CD14-positive monocyte (primary cell): Measurements from ENCODE around the gene ZDHHC24. TPM values are rescaled to one million over a fixed set of nuclear protein-coding genes. Genes with fewer than 3 reads are reported as not detected.

ENCODE experiments used
- DNase-seq, 3 donors: peaks; one replicate each; pipeline ENCODE4 v3.0.0-alpha.2; 2011 to 2022
- H2AFZ ChIP-seq: 2 replicates; pipeline ENCODE4 v1.6.0; 2012; ENCODE audit warnings: mild to moderate bottlenecking, low read depth, low read length, inconsistent platforms; ENCODE audit not compliant: insufficient read depth, poor library complexity, severe bottlenecking
- H3K27ac ChIP-seq, 2 donors: 1 replicate in 1 of 2; 2 replicates in 1 of 2; pipeline ENCODE4 v1.5.1; 2012 to 2013; ENCODE audit warnings: low read length in 2 of 2, control low read depth in 1 of 2, inconsistent platforms in 1 of 2, low read depth in 1 of 2, mild to moderate bottlenecking in 1 of 2
- H3K27me3 ChIP-seq, 2 donors: one replicate each; pipeline versions ENCODE4 v1.6.0 to v1.6.1; 2011 to 2013; ENCODE audit warnings: low read length in 2 of 2; ENCODE audit not compliant: control insufficient read depth in 2 of 2, insufficient read depth in 2 of 2
- H3K36me3 ChIP-seq, 2 donors: replicated peaks in 1 of 2; 1 replicate in 1 of 2; 2 replicates in 1 of 2; pipeline versions ENCODE4 v1.5.1 to v1.6.1; 2012 to 2013; ENCODE audit warnings: low read length in 2 of 2, control low read depth in 1 of 2, inconsistent platforms in 1 of 2, mild to moderate bottlenecking in 1 of 2; ENCODE audit not compliant: insufficient read depth in 2 of 2, control insufficient read depth in 1 of 2
- H3K4me1 ChIP-seq, 2 donors: 1 replicate in 1 of 2; 2 replicates in 1 of 2; pipeline versions ENCODE4 v1.5.1 to v1.6.1; 2012 to 2013; ENCODE audit warnings: low read length in 2 of 2, control low read depth in 1 of 2, inconsistent platforms in 1 of 2, mild to moderate bottlenecking in 1 of 2, moderate library complexity in 1 of 2; ENCODE audit not compliant: insufficient read depth in 2 of 2, control insufficient read depth in 1 of 2
- H3K4me2 ChIP-seq: replicated peaks from 2 replicates; pipeline ENCODE3; 2012; ENCODE audit warnings: low read length, moderate library complexity, mild to moderate bottlenecking; ENCODE audit not compliant: poor library complexity, severe bottlenecking; ENCODE audit errors: extremely low read depth
- H3K4me3 ChIP-seq, 3 experiments: fragments of 200-600 bp in 1 of 3; sonication (generic) in 1 of 3; replicated peaks in 1 of 3; 1 replicate in 2 of 3; 2 replicates in 1 of 3; pipeline ENCODE4 v1.5.1; 2011 to 2013; ENCODE audit warnings: low read length in 3 of 3, mild to moderate bottlenecking in 3 of 3, control low read depth in 2 of 3, low read depth in 2 of 3, inconsistent platforms in 1 of 3, moderate library complexity in 1 of 3
- H3K79me2 ChIP-seq: 2 replicates; pipeline ENCODE4 v1.6.0; 2012; ENCODE audit warnings: mild to moderate bottlenecking, control low read depth, inconsistent platforms, low read length, moderate library complexity; ENCODE audit not compliant: insufficient read depth
- H3K9ac ChIP-seq: 2 replicates; pipeline ENCODE4 v1.6.0; 2017; ENCODE audit warnings: low read length, mild to moderate bottlenecking; ENCODE audit not compliant: insufficient read depth, poor library complexity, severe bottlenecking
- H3K9me3 ChIP-seq, 2 donors: replicated peaks in 1 of 2; 1 replicate in 1 of 2; 2 replicates in 1 of 2; pipeline versions ENCODE4 v1.5.1 to v1.6.1; 2012 to 2013; ENCODE audit warnings: low read length in 2 of 2, control low read depth in 1 of 2; ENCODE audit not compliant: control insufficient read depth in 1 of 2, insufficient read depth in 1 of 2
- H4K20me1 ChIP-seq: 2 replicates; pipeline ENCODE4 v1.6.0; 2012; ENCODE audit warnings: mild to moderate bottlenecking, low read length, control low read depth, moderate library complexity; ENCODE audit not compliant: insufficient read depth
- H3K27ac Mint-ChIP-seq, 7 donors: one replicate each; pipeline ENCODE4 v1.8.0; 2020; ENCODE audit warnings: mild to moderate bottlenecking in 7 of 7, mixed read lengths in 7 of 7, moderate library complexity in 6 of 7, inconsistent platforms in 2 of 7
- H3K27me3 Mint-ChIP-seq, 3 donors: one replicate each; pipeline ENCODE4 v1.8.0; 2021 to 2022; ENCODE audit warnings: low read depth in 3 of 3, mild to moderate bottlenecking in 3 of 3, mixed read lengths in 3 of 3, moderate library complexity in 3 of 3, inconsistent platforms in 1 of 3
- H3K36me3 Mint-ChIP-seq, 2 donors: one replicate each; pipeline ENCODE4 v1.8.0; 2020; ENCODE audit warnings: mixed read lengths in 2 of 2, inconsistent platforms in 1 of 2, mild to moderate bottlenecking in 1 of 2
- H3K4me1 Mint-ChIP-seq: one replicate; pipeline ENCODE4 v1.8.0; 2020; ENCODE audit warnings: mild to moderate bottlenecking, mixed read lengths
- H3K4me3 Mint-ChIP-seq, 2 donors: one replicate each; pipeline ENCODE4 v1.8.0; 2020; ENCODE audit warnings: mild to moderate bottlenecking in 2 of 2, mixed read lengths in 2 of 2, moderate library complexity in 1 of 2
- H3K9me3 Mint-ChIP-seq, 7 donors: one replicate each; pipeline ENCODE4 v1.8.0; 2020 to 2022; ENCODE audit warnings: mixed read lengths in 7 of 7, mild to moderate bottlenecking in 6 of 7, moderate library complexity in 6 of 7, inconsistent platforms in 2 of 7
- WGBS: methylation state at CpG from one replicate; pipeline ENCODE4 v1.1.5; 2013; ENCODE audit warnings: missing lambda C conversion rate; ENCODE audit not compliant: insufficient coverage; 5-methylcytosine and 5-hydroxymethylcytosine counted together
- intact Hi-C, 2 donors: fragments of 100-400 bp; cut with micrococcal nuclease; formaldehyde crosslinking; loops; one replicate each; pipeline versions ENCODE4 v1.15.0 to v1.15.1; 2023
- polyA plus RNA-seq, 3 donors: library from polyadenylated mRNA; depleted of rRNA in 1 of 3; unstranded in 2 of 3; stranded (reverse) in 1 of 3; fragments of 300-500 nt in 2 of 3; fragments of >200 nt in 1 of 3; fragmentation: Illumina TruSeq in 2 of 3; gene quantifications; 1 replicate in 2 of 3; 2 replicates in 1 of 3; pipeline ENCODE4 v1.2.3, GENCODE V29; 2012 to 2021
- TF ChIP-seq, protein P1 (sequence below): fragments of 200-600 bp; IDR thresholded peaks from one replicate; pipeline ENCODE4 v1.8.0; 2022; ENCODE audit warnings: antibody characterized with exemption, mild to moderate bottlenecking

ZDHHC24 gene
- polyA plus RNA-seq, 3 donors, result 10.9 to 14.0 (median 11.9) TPM

DNA sequence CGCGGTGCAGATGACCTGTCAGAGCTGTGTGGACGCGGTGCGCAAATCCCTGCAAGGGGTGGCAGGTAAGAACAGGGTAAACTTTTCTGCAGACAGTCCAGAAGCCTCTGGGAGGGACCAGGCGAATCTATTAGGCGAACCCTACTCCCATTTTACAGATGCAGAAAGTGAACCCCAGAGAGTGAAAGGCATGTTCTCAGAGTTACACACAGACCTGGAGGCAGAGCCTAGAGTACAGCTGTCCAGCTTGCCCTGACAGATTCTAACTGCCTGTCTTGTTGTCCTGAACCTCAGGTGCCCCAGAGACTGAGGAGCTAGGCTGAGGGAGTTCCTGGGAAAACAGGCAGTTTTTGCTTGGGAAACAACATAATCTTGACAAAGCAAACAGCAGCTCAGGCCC is 47.8 kb upstream of the ZDHHC24 start:
- Histone ChIP-seq H3K27ac (peak overlapping the region in 1 of 2 donors; percentile 84), H3K4me1 (peaks cover 14 to 35% of the 10 kb centered on the region in 2 donors), H3K79me2 (peaks cover 13% of the 10 kb centered on the region), H3K36me3 (peaks cover 0 to under 1% of the 10 kb centered on the region in 2 donors), H3K9ac (peak overlapping the region; percentile 76), H3K4me2 (peak overlapping the region; percentile 88), H4K20me1 (no peaks in the 10 kb centered on the region), H3K27me3 (no peaks in the 10 kb centered on the region), H3K9me3 (no peaks in the 10 kb centered on the region), H3K4me3 (peak overlapping the region; percentile 64 to 84 (median 81)), H2AFZ (peak overlapping the region; percentile 96)
- H3K9me3 Mint-ChIP-seq, result no peaks in the 10 kb centered on the region
- TF ChIP-seq, protein P1, sequence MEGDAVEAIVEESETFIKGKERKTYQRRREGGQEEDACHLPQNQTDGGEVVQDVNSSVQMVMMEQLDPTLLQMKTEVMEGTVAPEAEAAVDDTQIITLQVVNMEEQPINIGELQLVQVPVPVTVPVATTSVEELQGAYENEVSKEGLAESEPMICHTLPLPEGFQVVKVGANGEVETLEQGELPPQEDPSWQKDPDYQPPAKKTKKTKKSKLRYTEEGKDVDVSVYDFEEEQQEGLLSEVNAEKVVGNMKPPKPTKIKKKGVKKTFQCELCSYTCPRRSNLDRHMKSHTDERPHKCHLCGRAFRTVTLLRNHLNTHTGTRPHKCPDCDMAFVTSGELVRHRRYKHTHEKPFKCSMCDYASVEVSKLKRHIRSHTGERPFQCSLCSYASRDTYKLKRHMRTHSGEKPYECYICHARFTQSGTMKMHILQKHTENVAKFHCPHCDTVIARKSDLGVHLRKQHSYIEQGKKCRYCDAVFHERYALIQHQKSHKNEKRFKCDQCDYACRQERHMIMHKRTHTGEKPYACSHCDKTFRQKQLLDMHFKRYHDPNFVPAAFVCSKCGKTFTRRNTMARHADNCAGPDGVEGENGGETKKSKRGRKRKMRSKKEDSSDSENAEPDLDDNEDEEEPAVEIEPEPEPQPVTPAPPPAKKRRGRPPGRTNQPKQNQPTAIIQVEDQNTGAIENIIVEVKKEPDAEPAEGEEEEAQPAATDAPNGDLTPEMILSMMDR, result no peak
- H3K4me3 Mint-ChIP-seq, result peak overlapping the region; percentile 97 to 100
- peaks cover 26% of the 10 kb centered on the region for H3K4me1 Mint-ChIP-seq
- intact Hi-C loops, result loop anchor here (2.0 to 5.0 kb wide), 2 partner anchors 23 to 84 kb away; partner anchors contain the start of genes RBM14 (in 2 of the 2) and RBM4B (in 1 of the 2)
- peaks cover 4 to 13% of the 10 kb centered on the region in 2 donors for H3K36me3 Mint-ChIP-seq
- peak overlapping the region; percentile 11 to 99 (median 98) for H3K27ac Mint-ChIP-seq
- peaks cover 0 to 1% (median 0%) of the 10 kb centered on the region in 3 donors for H3K27me3 Mint-ChIP-seq
- DNase-seq, result no peak
- WGBS, result 61% methylated on average over 7 of the region's 7 CpGs

DNA sequence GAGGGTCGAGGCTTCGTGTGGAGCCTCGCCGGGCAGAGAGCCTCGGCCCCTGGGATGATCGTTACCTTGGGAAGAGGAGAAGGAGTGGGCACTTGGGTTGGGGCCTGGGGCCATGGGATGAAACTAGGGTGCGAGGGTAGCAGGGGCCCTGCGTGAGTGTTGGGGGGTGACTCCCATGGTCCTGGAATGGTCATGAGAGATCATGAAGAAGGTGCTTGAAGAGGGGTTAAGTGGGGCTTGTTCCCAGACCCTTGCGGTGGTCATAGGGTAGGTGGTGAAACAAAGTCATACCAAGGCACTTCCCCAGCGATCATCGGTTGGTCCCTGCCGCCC is 47.4 kb upstream of the ZDHHC24 start:
- no peaks in the 10 kb centered on the region for H4K20me1 ChIP-seq
- H3K36me3 ChIP-seq, result no peaks in the 10 kb centered on the region
- peak in 1 of 3 donors; percentile 20 for DNase-seq
- no peaks in the 10 kb centered on the region for H3K27me3 ChIP-seq
- peaks cover 4 to 13% of the 10 kb centered on the region in 2 donors for H3K36me3 Mint-ChIP-seq
- intact Hi-C loops, result loop anchor here (2.0 to 5.0 kb wide), 2 partner anchors 24 to 84 kb away; partner anchors contain the start of genes RBM14 (in 2 of the 2) and RBM4B (in 1 of the 2)
- H2AFZ ChIP-seq, result peak overlapping the region; percentile 96
- peak overlapping the region; percentile 76 for H3K9ac ChIP-seq
- peaks cover 26% of the 10 kb centered on the region for H3K4me1 Mint-ChIP-seq
- H3K4me3 Mint-ChIP-seq, result peak overlapping the region; percentile 97 to 100
- H3K79me2 ChIP-seq, result peaks cover 13% of the 10 kb centered on the region
- peak overlapping the region; percentile 95 to 99 (median 98) for H3K27ac Mint-ChIP-seq
- peaks cover 14 to 35% of the 10 kb centered on the region in 2 donors for H3K4me1 ChIP-seq
- peaks cover 0 to 1% (median 0%) of the 10 kb centered on the region in 3 donors for H3K27me3 Mint-ChIP-seq
- peak overlapping the region; percentile 88 for H3K4me2 ChIP-seq
- peak overlapping the region; percentile 64 to 84 (median 81) for H3K4me3 ChIP-seq
- H3K27ac ChIP-seq, result peak overlapping the region; percentile 63 to 84
- WGBS, result 7% methylated on average over 12 of the region's 12 CpGs
- TF ChIP-seq, protein P1, result no peak
- H3K9me3 ChIP-seq, result no peaks in the 10 kb centered on the region
- H3K9me3 Mint-ChIP-seq, result no peaks in the 10 kb centered on the region
